Fibroblast of gingiva (primary cell): Measurements from ENCODE around the gene FLNC.
A peak's percentile ranks its signal among the peaks of the same experiment; 100 is the strongest.

Experiments
- DNase-seq: peaks from one replicate; pipeline ENCODE4 v3.0.0-alpha.2; 2011; ENCODE audit warnings: low read depth

Gene FLNC

DNA sequence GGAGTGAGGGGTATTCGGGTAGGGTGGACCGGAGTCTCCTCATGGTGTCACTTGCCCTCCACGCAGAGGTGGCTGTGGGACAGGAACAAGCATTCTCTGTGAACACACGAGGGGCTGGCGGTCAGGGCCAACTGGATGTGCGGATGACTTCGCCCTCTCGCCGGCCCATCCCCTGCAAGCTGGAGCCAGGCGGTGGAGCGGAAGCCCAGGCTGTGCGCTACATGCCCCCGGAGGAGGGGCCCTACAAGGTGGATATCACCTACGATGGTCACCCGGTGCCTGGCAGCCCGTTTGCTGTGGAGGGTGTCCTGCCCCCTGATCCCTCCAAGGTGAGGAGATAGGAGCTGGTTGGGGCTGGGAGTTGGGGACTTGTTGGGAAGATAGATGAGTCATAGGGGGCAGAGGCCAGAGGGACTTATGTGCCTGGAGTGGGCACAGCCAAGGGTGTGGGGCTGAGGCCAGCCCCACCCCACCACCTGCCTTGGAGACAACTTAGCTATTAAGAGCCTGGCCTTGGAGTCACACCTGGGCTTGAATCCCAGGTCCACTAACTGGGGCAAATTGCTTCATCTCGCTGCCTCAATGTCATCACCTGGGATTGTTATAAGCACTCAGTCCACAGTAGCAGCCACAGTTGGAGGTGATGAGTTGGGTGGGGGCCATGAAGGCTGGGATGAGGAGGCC is 13.9 kb downstream of the FLNC start:
- DNase-seq = no peak

DNA sequence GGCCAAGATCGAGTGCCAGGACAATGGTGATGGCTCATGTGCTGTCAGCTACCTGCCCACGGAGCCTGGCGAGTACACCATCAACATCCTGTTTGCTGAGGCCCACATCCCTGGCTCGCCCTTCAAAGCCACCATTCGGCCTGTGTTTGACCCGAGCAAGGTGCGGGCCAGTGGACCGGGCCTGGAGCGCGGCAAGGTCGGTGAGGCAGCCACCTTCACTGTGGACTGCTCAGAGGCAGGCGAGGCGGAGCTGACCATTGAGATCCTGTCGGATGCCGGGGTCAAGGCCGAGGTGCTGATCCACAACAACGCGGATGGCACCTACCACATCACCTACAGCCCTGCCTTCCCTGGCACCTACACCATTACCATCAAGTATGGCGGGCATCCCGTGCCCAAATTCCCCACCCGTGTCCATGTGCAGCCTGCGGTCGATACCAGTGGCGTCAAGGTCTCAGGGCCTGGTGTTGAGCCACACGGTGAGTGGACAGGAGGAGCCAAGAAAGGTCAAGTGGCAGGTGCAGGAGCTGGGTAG is 14.6 kb downstream of the FLNC start:
- no peak for DNase-seq

DNA sequence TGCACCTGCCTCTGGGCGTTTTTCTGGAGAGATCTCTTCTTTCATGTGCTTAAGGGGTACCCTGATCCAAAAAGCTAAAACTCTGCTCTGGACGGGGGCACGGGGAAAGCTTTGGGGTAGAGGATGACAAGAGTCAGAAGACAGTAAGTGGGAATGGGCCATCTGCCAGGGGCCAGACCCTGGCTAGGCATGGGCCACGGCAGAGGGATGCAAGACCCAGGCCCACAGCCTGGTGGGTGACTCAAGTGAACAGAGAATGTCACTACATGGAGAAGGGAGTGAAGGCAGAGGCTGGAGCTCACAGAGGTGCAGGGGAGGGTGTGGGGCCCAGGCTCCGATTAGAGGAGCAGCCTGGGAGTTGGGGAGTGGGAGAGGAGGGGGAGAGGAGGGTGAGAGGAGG is 15.3 kb downstream of the FLNC start:
- no peak for DNase-seq

DNA sequence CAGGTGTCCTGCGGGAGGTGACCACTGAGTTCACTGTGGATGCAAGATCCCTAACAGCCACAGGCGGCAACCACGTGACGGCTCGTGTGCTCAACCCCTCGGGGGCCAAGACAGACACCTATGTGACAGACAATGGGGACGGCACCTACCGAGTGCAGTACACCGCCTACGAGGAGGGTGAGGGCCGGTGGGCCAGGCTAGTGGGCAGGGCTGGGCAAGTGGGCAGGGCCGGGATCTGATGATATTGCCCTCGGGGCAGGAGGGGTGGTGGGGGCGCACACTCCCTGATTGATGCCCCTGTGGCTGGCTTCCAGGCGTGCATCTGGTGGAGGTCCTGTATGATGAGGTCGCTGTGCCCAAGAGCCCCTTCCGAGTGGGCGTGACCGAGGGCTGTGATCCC is 15.8 kb downstream of the FLNC start:
- no peak for DNase-seq

DNA sequence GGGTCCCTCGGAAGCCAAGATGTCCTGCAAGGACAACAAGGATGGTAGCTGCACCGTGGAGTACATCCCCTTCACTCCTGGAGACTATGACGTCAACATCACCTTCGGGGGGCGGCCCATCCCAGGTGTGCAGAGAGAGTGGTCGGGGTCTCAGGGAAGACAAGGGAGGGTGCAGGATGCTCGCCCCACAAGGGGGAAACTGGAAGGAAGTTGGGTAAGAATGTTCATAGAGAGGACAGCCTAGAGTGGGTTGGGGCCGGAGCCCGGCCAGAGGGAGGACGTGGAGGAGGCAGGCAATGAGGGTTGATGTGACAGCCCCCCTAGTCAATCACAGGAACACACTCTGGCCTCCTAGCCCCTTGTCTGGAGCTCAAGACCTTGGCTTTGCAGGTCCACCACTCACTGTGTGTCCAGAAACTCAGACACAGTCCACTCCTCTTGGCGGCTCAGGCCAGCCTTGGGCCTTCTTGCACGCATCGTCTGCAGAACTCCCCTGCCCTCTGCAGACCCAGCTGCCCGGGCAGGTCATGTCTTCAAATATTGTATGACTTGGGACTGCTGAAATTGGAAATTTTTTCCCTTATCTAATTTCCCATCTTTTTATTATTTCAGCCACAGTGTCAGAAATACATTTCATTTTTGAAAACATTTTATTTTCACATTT is 16.7 kb downstream of the FLNC start:
- no peak for DNase-seq

DNA sequence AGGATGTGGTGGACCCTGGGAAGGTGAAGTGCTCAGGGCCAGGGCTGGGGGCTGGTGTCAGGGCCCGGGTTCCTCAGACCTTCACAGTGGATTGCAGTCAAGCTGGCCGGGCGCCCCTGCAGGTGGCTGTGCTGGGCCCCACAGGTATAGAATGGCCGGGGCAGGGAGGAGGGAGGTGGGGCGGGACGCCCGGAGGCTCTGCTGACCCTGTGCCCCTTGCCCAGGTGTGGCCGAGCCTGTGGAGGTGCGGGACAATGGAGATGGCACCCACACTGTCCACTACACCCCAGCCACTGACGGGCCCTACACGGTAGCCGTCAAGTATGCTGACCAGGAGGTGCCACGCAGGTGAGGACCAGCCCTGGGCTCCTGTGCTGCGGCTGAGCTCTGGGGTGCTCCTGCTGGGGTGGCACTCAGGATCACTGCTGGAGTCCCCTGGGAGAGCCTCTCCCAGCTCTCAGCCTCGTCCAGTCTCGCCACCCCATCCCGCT is 17.6 kb downstream of the FLNC start:
- no peak for DNase-seq

DNA sequence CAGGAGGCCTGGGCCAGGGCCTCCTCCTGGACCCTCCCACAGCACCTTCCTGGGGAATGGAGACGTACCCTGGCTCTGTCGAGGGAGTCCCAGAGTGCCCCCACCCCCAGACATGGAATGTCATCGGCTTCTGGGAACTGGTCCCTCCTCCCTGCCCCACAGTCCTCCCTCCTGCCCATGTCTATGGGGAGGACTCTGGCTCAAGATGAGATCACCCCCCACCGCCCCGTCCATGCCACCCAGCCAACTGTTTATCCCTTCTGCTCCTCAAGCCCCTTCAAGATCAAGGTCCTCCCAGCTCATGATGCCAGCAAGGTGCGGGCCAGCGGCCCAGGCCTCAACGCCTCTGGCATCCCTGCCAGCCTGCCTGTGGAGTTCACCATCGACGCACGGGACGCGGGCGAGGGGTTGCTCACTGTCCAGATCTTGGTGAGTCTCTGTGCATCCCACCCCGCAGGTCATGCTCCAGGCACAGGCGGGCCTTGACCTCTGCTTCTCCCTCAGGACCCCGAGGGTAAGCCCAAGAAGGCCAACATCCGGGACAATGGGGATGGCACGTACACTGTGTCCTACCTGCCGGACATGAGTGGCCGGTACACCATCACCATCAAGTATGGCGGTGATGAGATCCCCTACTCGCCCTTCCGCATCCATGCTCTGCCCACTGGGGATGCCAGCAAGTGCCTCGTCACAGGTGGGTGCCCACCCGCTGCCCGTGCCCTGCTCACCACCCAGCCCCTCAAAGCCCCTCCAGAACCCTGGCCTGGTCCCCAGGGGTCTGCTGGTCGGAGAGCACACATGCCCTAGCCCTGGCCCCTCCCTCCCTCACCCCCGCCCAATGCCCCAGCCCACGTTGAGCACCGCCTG is 18.3 kb downstream of the FLNC start:
- no peak for DNase-seq

DNA sequence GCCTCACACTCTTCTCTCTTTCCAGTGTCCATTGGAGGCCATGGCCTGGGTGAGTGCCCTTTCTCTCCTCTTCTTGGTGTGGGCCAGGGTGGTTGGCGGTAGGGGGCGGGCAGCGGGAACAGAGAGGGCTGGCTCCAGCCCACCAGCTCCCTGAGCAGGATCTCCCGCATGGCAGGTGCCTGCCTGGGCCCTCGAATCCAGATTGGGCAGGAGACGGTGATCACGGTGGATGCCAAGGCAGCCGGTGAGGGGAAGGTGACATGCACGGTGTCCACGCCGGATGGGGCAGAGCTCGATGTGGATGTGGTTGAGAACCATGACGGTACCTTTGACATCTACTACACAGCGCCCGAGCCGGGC is 18.9 kb downstream of the FLNC start:
- DNase-seq = no peak

DNA sequence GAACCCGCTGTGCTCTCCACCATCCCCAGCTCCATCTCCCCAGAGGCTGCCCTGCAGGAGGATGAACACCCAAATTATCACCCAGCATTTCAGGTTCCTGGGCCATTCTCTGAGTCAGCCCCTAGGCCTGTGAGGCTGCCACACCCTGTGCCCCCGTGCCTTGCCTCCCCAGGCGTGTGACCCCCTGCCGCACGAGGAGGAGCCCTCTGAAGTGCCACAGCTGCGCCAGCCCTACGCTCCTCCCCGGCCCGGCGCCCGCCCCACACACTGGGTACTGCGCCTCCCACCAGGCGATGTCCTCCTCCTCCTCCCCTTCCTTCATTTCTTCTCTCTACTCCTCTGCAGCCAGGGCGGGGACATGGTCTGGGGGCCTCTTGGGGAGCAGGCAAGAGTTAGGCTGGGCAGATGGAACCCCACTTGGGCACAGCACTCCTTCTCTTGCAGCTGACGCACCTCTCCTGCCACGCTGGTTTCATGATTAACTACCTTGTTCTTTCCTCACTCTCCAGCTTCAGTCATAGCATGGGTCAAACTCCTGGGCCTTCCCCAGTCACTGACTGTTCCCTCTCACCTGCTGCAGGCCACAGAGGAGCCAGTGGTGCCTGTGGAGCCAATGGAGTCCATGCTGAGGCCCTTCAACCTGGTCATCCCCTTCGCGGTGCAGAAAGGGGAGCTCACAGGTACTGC is 19.7 kb downstream of the FLNC start:
- DNase-seq = no peak

DNA sequence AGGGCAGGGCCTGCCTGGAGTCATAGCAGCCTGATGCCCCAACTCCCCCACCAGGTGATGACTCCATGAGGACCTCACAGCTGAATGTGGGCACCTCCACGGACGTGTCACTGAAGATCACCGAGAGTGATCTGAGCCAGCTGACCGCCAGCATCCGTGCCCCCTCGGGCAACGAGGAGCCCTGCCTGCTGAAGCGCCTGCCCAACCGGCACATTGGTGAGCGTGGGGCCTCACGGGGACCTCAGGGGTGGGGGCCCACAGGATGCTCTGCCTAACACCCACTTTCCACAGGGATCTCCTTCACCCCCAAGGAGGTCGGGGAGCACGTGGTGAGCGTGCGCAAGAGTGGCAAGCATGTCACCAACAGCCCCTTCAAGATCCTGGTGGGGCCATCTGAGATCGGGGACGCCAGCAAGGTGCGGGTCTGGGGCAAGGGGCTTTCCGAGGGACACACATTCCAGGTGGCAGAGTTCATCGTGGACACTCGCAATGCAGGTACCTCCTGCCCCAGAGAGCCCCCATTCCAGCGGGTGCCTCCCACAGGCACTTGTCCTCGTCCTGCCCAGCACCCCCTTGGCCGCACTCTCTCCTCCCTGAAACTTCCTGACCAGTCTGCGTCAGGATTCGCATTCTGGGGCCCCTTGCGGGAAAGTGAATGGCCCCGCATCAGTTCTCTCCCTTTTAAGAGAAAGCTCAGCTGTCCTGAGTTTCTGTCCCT is 22.5 kb downstream of the FLNC start:
- DNase-seq = no peak

DNA sequence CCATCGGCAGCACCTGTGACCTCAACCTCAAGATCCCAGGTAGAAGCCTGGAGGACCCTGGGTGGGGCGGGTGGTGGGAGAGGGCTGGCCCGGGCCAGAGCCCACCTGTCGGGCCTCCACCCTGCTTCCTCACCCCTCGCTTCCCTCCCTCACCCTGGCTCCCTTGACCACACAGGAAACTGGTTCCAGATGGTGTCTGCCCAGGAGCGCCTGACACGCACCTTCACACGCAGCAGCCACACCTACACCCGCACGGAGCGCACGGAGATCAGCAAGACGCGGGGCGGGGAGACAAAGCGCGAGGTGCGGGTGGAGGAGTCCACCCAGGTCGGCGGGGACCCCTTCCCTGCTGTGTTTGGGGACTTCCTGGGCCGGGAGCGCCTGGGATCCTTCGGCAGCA is 23.6 kb downstream of the FLNC start:
- no peak for DNase-seq

DNA sequence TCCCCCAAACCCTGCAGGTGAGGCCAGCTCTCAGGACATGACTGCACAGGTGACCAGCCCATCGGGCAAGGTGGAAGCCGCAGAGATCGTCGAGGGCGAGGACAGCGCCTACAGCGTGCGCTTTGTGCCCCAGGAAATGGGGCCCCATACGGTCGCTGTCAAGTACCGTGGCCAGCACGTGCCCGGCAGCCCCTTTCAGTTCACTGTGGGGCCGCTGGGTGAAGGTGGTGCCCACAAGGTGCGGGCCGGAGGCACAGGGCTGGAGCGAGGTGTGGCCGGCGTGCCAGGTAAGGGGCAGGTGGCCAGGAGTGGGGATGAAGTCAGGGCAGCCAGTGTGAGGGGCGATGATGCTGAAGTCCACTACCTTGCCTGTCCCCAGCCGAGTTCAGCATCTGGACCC is 24.2 kb downstream of the FLNC start:
- DNase-seq = no peak

DNA sequence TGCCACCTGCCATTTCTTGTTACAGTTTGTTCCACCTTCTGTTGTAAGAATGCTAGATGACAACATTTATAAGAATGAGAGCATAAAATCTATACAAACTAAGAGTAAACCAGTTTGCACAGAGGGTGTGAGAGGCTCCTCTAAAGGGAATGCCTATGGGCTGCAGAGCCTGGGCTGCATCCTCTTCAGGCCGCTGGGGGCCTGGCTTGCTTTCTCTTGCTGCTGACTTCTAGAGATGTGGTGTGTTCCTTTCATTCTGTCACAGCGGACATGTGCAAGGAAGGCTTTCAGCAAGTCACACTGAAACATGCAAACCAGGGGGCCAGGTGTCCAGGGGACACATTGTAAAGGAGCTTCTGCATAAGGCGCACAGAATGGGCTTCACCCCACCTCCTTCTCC is 25.4 kb downstream of the FLNC start:
- DNase-seq = no peak

DNA sequence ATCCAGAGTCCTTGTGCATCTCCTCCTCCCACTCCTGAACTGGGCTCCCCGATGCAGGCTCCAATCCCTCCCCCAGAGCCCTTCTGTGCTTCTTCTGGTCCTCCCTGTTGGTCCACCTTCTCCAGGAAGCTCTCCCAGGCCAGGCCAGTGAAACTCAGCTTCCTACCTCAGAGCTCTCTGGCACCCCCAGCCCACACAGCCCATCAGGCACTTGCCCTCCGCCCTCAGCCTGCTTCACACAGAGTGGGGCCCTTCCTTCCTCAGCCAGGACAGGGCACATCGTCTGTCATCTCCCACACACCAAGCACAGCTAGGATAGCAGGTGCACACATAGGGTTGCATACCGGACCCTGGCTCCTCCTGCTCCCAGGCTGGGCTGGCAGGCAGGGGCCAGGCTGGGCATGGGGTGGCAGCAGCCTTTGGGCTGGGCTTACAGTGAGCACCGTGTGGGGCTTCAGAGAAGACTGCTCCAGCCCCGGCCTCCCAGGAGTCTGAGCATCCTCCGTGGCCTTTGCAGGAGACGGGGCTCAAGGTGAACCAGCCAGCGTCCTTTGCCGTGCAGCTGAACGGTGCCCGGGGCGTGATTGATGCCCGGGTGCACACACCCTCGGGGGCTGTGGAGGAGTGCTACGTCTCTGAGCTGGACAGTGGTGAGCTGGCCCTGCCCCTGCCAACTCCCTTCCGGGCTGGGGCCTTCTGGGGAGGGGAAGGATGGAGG is 26.0 kb downstream of the FLNC start:
- DNase-seq = no peak

DNA sequence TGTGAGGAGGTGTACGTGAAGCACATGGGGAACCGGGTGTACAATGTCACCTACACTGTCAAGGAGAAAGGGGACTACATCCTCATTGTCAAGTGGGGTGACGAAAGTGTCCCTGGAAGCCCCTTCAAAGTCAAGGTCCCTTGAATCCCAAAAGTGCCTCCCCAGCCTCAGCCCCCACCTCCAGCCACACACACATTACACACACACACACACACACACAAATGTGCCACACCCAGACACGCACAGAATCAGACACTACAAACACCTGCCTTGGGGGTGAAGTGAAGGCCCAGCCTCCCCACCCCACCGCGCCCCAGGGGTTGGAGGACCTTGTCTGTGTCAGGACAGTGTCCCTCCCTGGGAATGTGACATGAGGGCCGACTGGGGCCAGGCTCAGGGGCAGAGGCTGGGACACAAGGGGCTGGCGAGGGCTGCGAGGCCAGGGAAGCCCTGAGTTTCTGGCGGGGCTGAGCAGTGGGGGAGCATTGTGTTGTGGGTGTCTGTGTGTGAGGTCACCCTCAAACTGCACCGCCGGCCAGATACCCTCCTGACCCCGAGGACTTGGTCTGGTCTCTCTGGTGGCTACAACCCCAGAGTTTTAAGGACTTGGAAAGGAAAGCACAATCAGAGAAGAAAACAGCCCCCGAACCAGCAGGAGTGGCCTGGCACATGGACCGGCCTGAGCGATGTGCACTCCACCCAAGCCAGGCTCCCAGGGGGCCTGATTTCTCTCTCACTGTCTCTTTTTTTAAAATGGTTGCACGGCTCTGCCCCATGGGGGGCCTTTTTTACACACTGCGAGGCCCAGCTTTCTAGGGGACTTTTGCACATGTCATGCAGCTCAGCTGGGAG is 28.4 kb downstream of the FLNC start:
- DNase-seq = no peak

DNA sequence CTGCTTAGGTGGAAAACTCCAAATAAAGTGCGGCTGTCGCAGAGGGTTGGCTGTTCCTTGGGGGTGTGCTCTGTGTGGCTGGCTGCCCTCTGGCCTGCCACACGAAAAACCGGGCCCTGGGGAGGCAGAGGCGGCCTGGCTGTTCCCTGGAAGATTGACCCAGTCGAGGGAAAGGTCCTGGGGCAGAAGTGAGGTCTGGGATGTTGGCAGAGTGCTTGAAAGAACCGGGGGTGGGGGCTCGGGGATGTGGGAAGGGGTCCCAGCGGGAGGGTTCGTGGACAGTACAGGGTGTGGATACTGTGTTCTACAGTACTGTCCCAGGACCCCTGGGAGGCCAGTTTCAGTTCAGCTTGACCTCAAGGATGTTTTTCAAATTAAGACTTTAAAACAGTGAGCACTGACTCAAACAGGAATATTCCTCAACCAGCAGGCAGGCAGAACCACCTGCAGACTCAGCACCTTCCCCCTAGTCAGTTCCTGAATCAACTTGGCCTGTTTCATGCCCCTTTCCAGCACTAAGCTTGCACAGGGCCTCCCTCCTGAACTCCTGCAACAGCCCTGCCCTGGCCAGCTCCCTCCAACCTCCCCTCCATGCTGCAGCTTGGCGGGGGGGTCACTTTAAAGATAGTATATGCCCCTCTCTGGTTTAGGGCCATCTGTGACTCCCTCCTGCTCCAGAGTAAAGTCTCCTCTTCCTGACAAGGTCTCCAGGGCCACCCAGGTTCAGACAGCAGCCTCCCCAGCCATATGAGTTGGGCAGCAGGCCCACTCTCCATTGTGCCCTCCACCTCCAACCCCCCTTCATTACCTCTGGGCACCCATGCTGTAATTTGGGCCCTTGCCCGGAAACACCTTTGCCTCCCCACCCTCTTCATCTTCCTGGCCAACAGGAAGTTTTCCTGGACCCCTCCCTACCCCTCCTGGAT is 29.3 kb downstream of the FLNC start:
- no peak for DNase-seq

DNA sequence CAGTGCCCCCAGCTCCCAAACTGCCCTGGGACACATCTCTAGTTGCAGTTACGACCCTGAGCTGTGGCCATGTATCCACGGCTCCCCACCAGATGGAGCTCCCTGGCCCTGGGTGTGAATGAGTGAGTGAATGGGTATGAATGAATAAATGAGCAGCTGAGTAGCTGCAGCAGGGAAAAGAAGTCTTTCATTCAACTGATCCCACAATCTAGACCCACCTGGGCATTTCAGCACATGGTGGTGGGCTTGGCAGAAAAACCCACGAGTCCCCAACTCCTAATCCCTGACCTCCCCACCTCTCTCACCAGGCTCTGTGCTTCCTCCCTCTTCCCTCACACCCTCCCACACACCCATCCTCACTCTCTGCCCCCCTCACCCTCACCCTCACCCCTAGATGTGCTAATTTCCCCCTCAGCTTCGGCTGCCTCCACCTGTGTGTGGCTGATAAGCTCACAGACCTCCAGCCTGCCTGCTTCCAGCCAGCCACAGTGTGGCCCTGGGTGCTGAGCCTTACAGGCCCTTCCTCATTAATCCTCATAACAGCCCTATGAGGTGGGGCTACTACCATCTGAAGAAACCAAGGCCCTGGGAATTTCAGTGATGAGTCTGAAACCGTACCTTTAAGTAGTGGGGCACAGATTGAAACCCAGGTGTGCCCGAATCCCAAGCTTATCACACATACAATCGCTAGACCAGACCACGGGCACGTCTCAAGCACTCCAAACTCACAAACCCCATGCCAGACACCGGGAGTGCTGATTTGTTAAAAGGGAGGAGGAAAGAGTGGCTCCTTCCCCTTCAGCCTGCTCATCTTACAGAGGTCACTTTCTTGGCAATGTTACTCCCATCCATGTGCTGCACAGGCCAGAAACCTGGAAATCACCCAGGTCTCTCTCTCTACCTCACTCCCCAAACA is 30.2 kb downstream of the FLNC start:
- DNase-seq = peak; percentile 67
